ENCODE data around the gene HPCAL1. TPM values are rescaled to one million over a fixed set of nuclear protein-coding genes. Genes with fewer than 3 reads are reported as not detected.

The HPCAL1 gene
- total and polyA plus RNA-seq, 2 of the 8 experiments (the other 6 are each of a cell fraction or from before 2014, with no cell fraction given) = 5.8 to 8.6 TPM

DNA sequence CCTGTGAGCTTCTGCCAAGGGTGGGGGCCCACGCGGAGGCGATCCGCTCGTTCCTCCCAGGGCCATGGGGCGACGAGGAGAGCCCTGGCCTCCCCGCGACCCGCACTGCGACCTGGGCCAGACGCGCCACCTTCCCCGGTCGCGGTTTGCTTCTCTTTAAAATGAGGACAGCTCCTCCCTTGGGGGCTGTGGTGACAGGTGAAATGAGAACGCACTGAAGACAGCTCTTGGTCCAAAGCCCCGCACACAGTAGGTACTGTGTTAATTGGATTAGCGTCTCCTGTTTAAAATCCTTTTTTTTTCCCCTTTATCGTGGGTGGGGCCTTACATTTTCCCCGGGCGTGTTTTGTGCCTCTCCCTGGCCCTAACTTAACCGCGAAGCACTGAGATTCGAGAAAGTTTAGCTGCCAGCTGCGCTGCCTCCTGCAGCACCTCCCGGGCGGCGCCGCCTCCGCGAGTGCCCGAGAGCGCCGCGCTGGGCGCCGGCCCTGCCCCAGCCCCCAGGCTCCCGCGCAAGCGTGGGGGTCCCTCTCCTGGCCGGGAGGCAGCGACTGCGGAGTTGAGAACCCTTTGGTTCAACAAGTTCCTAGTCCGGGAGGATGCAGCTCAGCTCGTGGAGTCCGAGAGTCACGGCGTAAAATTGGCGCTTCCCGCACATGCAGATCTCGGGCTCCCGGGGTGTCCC is 1.1 kb downstream of the HPCAL1 start:
- WGBS, 2 experiments (ENCODE audit: extremely low coverage in 1 of 2, insufficient coverage in 1 of 2, insufficient read length in 1 of 2, insufficient replicate concordance in 2 of 2, low coverage in 1 of 2, low lambda C conversion rate in 2 of 2, missing lambda C conversion rate in 1 of 2) = 2% methylated on average over 47 of the region's 53 CpGs; no CpG with 5 or more reads in 1 of the 2 experiments
- Histone ChIP-seq H2AFZ (ENCODE audit: low read length) (no peak overlapping the region), H3K9me3 (ENCODE audit: insufficient read depth in 2 of 2, low read depth in 1 of 2, low read length in 1 of 2) (no peaks in the 10 kb centered on the region), H4K20me1 (replicated peaks in 1 of 2; ENCODE audit: control insufficient read depth in 1 of 2, insufficient read depth in 2 of 2, low read length in 2 of 2) (peaks cover 4 to 8% of the 10 kb centered on the region in 2 experiments), H3K56ac (replicated peaks; ENCODE audit: insufficient read length, low read depth, low read length) (no peak overlapping the region), H2BK12ac (ENCODE audit: low read depth, low read length) (no peak overlapping the region), H3K23me2 (ENCODE audit: low read depth, low read length) (peaks cover 19% of the 10 kb centered on the region), H2BK120ac (replicated peaks; ENCODE audit: low read depth, low read length) (no peak overlapping the region), H3K27me3 (replicated peaks in 1 of 4; ENCODE audit: control insufficient read depth in 3 of 4, extremely low read depth in 1 of 4, insufficient read depth in 3 of 4, low read length in 3 of 4) (peaks cover 11 to 41% (median 32%) of the 10 kb centered on the region in 4 experiments), H3K79me1 (ENCODE audit: low read depth, low read length) (0 out of 2 replicates have a peak, but pooled peaks cover 3% of the 10 kb centered on the region), H3K18ac (ENCODE audit: extremely low read depth, low read length) (no peak overlapping the region), H2BK15ac (ENCODE audit: low read length) (no peak overlapping the region), H3K23ac (ENCODE audit: insufficient read length) (no peak overlapping the region), H3K9ac (replicated peaks in 1 of 4; ENCODE audit: extremely low read depth in 1 of 4, low read depth in 3 of 4, low read length in 3 of 4) (no peak overlapping the region; a peak in 1 of 7 replicates), H3K4me1 (replicated peaks in 1 of 4; ENCODE audit: control insufficient read depth in 3 of 4, insufficient read depth in 4 of 4, low read length in 3 of 4) (peaks cover 0 to 10% (median 8%) of the 10 kb centered on the region in 4 experiments; a peak in 6 of 7 replicates), H3K79me2 (ENCODE audit: control insufficient read depth in 1 of 2, insufficient read depth in 2 of 2, low read length in 2 of 2) (no peaks in the 10 kb centered on the region), H2BK5ac (ENCODE audit: low read depth, low read length) (no peak overlapping the region), H3K27ac (ENCODE audit: low read depth, low read length) (no peak overlapping the region), H3K4ac (replicated peaks; ENCODE audit: insufficient read length, low read depth, low read length) (no peak overlapping the region), H3K4me3 (ENCODE audit: extremely low read depth in 1 of 4, insufficient read depth in 2 of 4, low read depth in 3 of 4, low read length in 4 of 4) (peak overlapping the region; percentile 42 to 63 (median 49); a peak in 6 of 8 replicates), H3K4me2 (ENCODE audit: insufficient read depth in 1 of 2, low read depth in 2 of 2, low read length in 2 of 2) (peak overlapping the region; percentile 79 to 94), H4K91ac (replicated peaks; ENCODE audit: insufficient read length, low read length) (no peak overlapping the region), H2AK5ac (ENCODE audit: low read depth, low read length) (no peak overlapping the region), H4K8ac (ENCODE audit: extremely low read depth, insufficient read depth, low read length) (0 out of 2 replicates have a peak overlapping the region, but pooled peaks have one; percentile 36), H4K5ac (ENCODE audit: insufficient read length, low read depth, low read length) (no peak overlapping the region), H3K14ac (ENCODE audit: insufficient read length) (no peak overlapping the region), H3K36me3 (ENCODE audit: control insufficient read depth in 2 of 4, insufficient read depth in 4 of 4, low read length in 3 of 4) (no peaks in the 10 kb centered on the region), H2BK20ac (ENCODE audit: low read length) (no peak overlapping the region)
- DNase-seq (ENCODE audit: low read depth in 1 of 2, low spot score in 2 of 2) = peak in 1 of 2 experiments; percentile 59
- no peak for FAIRE-seq
- CTCF ChIA-PET (ENCODE audit: partially characterized antibody) = interaction anchor here (0.7 to 4.8 kb wide), 28 partner anchors 10 to 179 kb away, joined by 3 to 48 read pairs (median 4); no protein-coding TSS in a partner anchor
- POLR2A ChIA-PET (ENCODE audit: partially characterized antibody) = interaction anchor here (0.9 to 1.8 kb wide), 4 partner anchors 8 to 102 kb away, joined by 3 to 5 read pairs (median 4); no protein-coding TSS in a partner anchor
- TF ChIP-seq EZH2 (IDR thresholded peaks at IDR 0.05; ENCODE audit: low read depth, low read length, severe bottlenecking) = peak; percentile 77
- TF ChIP-seq PHF8 (conservative IDR thresholded peaks at IDR 0.05; ENCODE audit: low read depth, low read length) = no peak
- peak; percentile 81; the same call in 1 of the 2 replicates for TF ChIP-seq SUZ12 (IDR thresholded peaks at IDR 0.05; ENCODE audit: low read length)
- no peak for TF ChIP-seq SP2 (IDR thresholded peaks at IDR 0.05; ENCODE audit: low read length)
- TF ChIP-seq RBBP5 (IDR thresholded peaks at IDR 0.05; ENCODE audit: borderline replicate concordance, low read depth, low read length) = no peak
- no peak for TF ChIP-seq CHD1 (IDR thresholded peaks at IDR 0.05; ENCODE audit: low read depth, low read length)
- TF ChIP-seq, protein P1, sequence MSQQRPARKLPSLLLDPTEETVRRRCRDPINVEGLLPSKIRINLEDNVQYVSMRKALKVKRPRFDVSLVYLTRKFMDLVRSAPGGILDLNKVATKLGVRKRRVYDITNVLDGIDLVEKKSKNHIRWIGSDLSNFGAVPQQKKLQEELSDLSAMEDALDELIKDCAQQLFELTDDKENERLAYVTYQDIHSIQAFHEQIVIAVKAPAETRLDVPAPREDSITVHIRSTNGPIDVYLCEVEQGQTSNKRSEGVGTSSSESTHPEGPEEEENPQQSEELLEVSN (IDR thresholded peaks at IDR 0.05) = no peak
- TF ChIP-seq RAD21 (IDR thresholded peaks at IDR 0.05 in 1 of 2, conservative IDR thresholded peaks at IDR 0.05 in 1 of 2; ENCODE audit: low read depth in 2 of 2, low read length in 2 of 2) = peak in 1 of 2 experiments; percentile 37; a peak in 1 of 4 replicates
- no peak for TF ChIP-seq KDM5A (IDR thresholded peaks at IDR 0.05; ENCODE audit: low read length)
- no peak for TF ChIP-seq TCF12 (IDR thresholded peaks at IDR 0.05; ENCODE audit: low read depth, low read length)
